Measurements from ENCODE around the gene AMN1. TPM values are rescaled to one million over a fixed set of nuclear protein-coding genes. Genes with fewer than 3 reads are reported as not detected.

Gene AMN1
- total and polyA plus RNA-seq, 2 experiments from 2014 or later = 12.6 to 17.7 TPM

DNA sequence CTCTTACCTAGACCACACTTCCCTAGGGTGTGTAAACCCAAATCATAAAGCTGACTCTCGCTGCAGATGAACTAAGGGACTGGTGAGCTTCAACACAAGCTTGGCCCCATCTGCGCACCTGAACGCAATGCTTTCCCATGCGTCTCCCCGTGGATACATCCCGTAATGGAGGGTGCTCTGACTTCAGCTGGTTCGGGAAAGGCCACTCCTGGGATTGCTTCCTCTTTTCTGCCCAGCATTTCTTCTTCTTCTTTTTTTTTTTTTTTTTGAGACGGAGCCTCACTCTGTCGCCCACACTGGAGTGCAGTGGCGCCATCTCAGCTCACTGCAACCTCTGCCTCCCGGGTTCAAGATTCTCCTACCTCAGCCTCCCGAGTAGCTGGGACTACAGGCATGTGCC lies 97.0 kb downstream of the AMN1 start:
- H3K27ac ChIP-seq (ENCODE audit: low read depth) = no peak overlapping the region
- no peaks in the 10 kb centered on the region; the same call in 2 of the 3 replicates for H3K9me3 Mint-ChIP-seq
- no peak overlapping the region for H3K4me3 Mint-ChIP-seq

More for the DNA sequence above, 97.0 kb downstream of the AMN1 start:
- Histone ChIP-seq H3K4me1 (ENCODE audit: insufficient read depth) (no peaks in the 10 kb centered on the region), H3K4me2 (no peak overlapping the region), H3F3A (replicated peaks; ENCODE audit: low read depth) (no peaks in the 10 kb centered on the region), H3K27me3 (ENCODE audit: insufficient read depth) (no peaks in the 10 kb centered on the region), H4K20me1 (replicated peaks; ENCODE audit: insufficient read depth) (no peaks in the 10 kb centered on the region), H3K9me2 (ENCODE audit: insufficient read depth) (no peaks in the 10 kb centered on the region), H3K4me3 (no peak overlapping the region), H2AFZ (0 out of 2 replicates have a peak overlapping the region, but pooled peaks have one; percentile 63), H3K79me2 (replicated peaks; ENCODE audit: insufficient read depth) (no peaks in the 10 kb centered on the region), H3K36me3 (ENCODE audit: insufficient read depth) (no peaks in the 10 kb centered on the region)
- Mint-ChIP-seq H3K27ac (no peak overlapping the region), H3K4me1 (peaks cover 6% of the 10 kb centered on the region), H3K27me3 (ENCODE audit: insufficient read depth, low read depth, poor library complexity) (peaks cover 2% of the 10 kb centered on the region), H3K36me3 (ENCODE audit: low read depth) (no peaks in the 10 kb centered on the region)
- DNase-seq (ENCODE audit: low spot score) (no peak), ATAC-seq (no peak)
- TF ChIP-seq EZH2 (IDR thresholded peaks at IDR 0.05; ENCODE audit: low read depth, unreplicated experiment) (no peak), CREB1 (CRISPR knock-in tag; IDR thresholded peaks at IDR 0.05; ENCODE audit: low read depth) (no peak), EZH2phosphoT487 (IDR thresholded peaks at IDR 0.05; ENCODE audit: unreplicated experiment) (no peak)
- TF ChIP-seq, protein P1, sequence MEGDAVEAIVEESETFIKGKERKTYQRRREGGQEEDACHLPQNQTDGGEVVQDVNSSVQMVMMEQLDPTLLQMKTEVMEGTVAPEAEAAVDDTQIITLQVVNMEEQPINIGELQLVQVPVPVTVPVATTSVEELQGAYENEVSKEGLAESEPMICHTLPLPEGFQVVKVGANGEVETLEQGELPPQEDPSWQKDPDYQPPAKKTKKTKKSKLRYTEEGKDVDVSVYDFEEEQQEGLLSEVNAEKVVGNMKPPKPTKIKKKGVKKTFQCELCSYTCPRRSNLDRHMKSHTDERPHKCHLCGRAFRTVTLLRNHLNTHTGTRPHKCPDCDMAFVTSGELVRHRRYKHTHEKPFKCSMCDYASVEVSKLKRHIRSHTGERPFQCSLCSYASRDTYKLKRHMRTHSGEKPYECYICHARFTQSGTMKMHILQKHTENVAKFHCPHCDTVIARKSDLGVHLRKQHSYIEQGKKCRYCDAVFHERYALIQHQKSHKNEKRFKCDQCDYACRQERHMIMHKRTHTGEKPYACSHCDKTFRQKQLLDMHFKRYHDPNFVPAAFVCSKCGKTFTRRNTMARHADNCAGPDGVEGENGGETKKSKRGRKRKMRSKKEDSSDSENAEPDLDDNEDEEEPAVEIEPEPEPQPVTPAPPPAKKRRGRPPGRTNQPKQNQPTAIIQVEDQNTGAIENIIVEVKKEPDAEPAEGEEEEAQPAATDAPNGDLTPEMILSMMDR (conservative IDR thresholded peaks at IDR 0.05; ENCODE audit: low read depth in 2 of 2) = no peak
- TF ChIP-seq, protein P2, sequence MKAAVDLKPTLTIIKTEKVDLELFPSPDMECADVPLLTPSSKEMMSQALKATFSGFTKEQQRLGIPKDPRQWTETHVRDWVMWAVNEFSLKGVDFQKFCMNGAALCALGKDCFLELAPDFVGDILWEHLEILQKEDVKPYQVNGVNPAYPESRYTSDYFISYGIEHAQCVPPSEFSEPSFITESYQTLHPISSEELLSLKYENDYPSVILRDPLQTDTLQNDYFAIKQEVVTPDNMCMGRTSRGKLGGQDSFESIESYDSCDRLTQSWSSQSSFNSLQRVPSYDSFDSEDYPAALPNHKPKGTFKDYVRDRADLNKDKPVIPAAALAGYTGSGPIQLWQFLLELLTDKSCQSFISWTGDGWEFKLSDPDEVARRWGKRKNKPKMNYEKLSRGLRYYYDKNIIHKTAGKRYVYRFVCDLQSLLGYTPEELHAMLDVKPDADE (IDR thresholded peaks at IDR 0.05) = no peak
- TF ChIP-seq, protein P3, sequence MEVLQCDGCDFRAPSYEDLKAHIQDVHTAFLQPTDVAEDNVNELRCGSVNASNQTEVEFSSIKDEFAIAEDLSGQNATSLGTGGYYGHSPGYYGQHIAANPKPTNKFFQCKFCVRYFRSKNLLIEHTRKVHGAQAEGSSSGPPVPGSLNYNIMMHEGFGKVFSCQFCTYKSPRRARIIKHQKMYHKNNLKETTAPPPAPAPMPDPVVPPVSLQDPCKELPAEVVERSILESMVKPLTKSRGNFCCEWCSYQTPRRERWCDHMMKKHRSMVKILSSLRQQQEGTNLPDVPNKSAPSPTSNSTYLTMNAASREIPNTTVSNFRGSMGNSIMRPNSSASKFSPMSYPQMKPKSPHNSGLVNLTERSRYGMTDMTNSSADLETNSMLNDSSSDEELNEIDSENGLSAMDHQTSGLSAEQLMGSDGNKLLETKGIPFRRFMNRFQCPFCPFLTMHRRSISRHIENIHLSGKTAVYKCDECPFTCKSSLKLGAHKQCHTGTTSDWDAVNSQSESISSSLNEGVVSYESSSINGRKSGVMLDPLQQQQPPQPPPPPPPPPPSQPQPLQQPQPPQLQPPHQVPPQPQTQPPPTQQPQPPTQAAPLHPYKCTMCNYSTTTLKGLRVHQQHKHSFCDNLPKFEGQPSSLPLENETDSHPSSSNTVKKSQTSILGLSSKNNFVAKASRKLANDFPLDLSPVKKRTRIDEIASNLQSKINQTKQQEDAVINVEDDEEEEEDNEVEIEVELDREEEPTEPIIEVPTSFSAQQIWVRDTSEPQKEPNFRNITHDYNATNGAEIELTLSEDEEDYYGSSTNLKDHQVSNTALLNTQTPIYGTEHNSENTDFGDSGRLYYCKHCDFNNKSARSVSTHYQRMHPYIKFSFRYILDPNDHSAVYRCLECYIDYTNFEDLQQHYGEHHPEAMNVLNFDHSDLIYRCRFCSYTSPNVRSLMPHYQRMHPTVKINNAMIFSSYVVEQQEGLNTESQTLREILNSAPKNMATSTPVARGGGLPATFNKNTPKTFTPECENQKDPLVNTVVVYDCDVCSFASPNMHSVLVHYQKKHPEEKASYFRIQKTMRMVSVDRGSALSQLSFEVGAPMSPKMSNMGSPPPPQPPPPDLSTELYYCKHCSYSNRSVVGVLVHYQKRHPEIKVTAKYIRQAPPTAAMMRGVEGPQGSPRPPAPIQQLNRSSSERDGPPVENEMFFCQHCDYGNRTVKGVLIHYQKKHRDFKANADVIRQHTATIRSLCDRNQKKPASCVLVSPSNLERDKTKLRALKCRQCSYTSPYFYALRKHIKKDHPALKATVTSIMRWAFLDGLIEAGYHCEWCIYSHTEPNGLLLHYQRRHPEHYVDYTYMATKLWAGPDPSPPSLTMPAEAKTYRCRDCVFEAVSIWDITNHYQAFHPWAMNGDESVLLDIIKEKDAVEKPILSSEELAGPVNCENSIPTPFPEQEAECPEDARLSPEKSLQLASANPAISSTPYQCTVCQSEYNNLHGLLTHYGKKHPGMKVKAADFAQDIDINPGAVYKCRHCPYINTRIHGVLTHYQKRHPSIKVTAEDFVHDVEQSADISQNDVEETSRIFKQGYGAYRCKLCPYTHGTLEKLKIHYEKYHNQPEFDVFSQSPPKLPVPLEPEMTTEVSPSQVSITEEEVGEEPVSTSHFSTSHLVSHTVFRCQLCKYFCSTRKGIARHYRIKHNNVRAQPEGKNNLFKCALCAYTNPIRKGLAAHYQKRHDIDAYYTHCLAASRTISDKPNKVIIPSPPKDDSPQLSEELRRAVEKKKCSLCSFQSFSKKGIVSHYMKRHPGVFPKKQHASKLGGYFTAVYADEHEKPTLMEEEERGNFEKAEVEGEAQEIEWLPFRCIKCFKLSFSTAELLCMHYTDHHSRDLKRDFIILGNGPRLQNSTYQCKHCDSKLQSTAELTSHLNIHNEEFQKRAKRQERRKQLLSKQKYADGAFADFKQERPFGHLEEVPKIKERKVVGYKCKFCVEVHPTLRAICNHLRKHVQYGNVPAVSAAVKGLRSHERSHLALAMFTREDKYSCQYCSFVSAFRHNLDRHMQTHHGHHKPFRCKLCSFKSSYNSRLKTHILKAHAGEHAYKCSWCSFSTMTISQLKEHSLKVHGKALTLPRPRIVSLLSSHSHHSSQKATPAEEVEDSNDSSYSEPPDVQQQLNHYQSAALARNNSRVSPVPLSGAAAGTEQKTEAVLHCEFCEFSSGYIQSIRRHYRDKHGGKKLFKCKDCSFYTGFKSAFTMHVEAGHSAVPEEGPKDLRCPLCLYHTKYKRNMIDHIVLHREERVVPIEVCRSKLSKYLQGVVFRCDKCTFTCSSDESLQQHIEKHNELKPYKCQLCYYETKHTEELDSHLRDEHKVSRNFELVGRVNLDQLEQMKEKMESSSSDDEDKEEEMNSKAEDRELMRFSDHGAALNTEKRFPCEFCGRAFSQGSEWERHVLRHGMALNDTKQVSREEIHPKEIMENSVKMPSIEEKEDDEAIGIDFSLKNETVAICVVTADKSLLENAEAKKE (CRISPR knock-in tag; IDR thresholded peaks at IDR 0.05) = no peak
